Astrocyte of the hippocampus (primary cell): ENCODE data around the gene GDF15.

Experiments used
- DNase-seq: peaks from one replicate; pipeline ENCODE4 v3.0.0; 2011; ENCODE audit warnings: low read depth, low spot score

GDF15 gene

DNA sequence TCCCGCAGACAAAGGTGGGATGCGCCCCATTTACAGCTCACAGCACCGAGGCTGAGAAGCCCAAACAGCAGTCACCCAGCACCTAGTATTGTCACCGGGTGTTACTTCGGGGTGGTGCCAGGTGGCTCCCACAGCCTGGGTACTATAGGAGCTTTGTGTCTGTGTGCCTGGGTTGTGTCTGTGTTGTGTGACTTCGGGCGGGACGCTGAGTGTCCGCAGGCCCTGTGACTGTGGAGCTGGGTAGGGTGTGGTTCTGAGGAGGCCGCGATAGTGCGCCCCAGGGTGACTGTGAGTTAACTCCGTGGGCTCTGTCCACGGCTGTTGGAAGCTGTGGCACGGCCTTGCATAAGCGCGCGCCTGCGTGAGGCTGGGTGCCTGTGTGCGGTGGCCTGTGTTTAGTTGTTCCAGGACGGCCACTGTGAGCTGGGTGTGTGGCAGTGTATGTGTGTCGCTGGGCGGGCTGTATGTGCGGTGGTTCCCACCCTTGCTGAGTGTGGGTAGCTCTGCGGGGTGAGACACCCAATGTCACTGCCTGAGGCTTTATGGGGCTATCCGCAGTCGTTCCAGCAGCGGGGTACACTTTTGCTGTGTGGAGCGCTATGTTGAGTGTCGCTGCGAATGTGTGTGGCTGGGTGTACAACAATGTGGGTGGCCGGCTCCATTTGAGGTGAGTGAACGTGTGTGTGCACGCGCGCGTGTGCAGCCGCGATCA lies 32.7 kb downstream of the GDF15 start:
- no peak for DNase-seq

DNA sequence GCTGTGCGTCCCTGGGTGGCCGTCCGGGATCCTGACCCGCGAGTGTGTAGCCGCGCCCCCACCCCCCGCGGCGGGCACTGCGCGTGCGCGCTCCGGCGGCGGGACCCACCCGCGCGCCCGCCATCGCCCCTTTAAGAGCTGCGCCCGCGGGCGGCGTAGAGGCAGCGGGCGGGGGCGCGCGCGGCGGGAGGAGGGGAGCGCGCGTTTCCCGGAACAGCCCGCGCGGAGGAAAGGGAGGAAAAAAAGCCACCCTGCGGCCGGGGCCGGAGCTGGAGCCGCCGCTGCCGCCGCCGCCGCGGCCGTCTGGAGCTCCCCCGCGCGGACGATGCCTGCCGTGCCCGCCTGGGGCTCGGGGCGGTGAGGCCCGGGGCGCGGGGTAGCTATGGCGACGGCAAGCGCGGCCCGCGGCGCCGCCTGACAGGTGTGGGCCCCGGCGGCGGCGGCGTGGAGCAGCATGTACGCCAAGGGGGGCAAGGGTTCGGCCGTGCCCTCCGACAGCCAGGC lies 33.3 kb downstream of the GDF15 start, which contains the start of gene SSBP4:
SSBP4 (plus strand) TSS at position 204 of the 504 bp plus-strand sequence; CDS start at position 455, 251 bp downstream.
- peak; percentile 94 for DNase-seq

DNA sequence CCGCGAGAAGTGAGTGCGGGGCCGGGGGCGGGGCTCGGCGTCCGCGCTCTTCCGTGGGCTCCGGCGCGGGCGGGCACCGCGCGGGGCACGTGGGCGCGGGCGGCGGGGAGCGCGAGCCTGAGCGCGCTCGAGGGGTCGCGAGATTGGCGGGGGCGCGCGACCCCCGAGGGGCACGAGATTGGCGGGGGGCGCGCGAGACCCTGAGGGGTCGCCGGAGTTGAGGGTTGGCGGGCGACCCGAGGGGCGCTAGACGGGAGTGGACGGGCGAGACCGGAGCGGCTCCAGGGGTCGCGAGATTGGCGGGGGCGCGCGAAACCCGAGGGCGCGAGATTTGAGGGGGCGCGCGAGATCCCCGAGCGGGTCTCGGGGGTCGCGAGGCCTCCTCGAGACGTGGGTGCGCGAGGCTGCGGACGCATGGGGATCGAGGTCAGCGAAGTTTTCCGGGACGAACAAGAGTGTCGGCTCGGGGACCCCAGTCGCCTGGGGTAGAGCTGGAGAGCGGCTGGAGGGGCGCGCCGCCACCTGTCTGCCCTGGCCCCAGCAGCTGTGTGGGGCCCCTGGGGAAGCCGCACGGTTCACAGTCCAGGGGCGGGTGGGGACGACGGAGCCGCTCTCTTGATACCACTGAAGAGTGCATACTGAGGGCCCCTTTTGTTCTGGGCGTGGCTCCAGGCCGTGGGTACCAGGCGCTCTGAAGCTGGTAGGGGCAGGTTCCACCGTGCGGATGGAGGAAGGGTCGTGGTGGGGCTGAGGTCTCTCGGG lies 33.9 kb downstream of the GDF15 start:
- DNase-seq = peak; percentile 50

DNA sequence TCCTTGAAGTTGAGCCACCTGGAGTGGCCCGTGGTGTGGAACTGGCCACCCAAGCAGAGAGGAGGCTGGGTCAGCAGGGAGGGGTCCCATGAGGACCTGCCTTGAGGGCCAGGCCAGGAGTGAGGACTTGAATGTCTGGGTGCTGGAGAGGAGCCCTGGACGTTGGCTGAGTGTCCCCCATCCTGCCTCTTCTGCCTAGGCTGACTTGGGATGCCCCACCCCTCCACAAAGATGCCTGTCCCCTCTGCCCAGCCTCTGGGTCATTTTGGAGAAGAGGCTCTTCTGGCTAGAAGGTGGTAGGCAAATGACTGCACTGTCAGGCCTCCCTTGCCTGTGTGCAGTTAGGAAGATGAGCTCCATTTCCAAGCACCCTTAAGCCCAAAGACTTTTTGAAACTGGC lies 35.0 kb downstream of the GDF15 start:
- peak; percentile 1 for DNase-seq

GRCh38 chr19:18421371-18421959 lies 35.5 kb downstream of the GDF15 start:
- DNase-seq = peak; percentile 1

GRCh38 chr19:18422530-18423191 lies 36.7 kb downstream of the GDF15 start:
- DNase-seq = no peak

DNA sequence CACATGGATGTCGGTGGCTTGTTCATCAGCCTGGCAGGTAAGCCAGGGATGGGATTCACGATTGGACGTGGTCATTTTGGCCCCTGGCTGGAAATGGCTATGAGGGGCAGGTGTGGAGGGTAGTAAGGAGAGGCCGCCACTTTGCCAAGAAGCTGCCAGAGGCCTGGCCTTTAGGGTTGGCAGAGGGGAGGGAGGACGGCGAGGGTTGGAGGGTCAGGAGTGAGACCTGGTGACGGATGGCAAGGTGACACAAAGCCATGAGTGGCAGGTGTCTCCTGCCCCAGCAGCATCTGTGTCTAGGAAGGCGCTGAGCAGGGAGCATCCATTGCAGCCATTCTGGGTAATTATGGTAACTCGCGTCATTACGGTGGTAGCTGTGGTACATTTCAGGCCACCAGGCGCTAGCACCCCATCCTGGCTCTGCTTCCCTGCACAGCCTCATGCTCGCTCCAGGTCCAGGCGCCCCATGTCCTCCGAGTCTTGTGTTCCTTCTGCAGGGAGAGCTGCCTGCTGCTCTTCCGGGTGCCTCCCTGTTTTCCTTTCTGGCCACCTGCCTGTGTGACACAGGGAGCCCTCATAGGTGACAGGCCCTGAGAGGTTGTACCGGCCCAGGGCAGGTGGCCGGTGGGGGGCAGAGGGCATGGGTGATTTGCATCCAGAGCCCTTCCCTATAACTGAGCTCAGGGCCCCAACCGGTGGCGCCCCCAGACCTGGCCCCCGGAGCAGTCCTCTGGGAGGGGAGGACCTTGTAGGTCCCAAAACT lies 37.5 kb downstream of the GDF15 start:
- no peak for DNase-seq

DNA sequence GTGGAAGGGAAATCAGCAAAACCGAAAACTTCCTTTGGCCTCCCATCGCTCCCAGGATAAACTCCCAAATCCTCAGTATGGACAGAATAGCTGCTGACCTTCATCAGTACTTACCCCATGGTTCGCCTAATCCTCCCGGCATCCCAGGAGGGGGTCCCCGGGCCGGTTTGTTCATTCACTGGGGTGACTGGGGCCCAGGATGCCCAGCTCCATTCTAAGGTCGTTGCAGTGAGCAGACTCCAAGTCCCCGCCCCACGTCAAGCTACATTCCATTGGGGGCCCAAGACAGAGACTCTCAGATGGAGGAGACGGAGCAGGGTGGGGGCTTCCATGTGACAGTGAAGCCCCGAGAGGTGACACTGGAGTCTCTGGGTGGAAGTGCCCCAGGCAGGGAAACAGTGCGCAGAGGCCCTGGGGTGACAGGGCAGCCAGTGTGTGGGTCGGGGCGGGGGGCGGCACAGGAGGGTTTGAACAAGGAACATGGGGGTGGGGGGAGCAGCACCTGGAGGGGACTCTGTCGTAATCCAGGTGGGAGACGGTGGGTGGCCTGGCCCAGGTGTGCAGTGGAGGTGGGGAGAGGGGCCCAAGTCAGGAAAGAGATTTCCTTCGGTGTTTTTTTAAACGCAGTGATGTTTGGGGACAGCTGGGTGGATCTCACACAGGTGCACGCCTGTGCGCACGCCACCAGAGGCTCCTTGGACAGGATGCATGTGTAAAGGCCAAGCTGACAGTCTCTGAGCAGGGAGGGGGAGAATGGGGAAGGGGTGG lies 38.3 kb downstream of the GDF15 start:
- DNase-seq = no peak

GRCh38 chr19:18424890-18425514 lies 39.0 kb downstream of the GDF15 start:
- DNase-seq = no peak

- peak; percentile 71 for DNase-seq
These were observed 39.8 kb downstream of the GDF15 start for GRCh38 chr19:18425515-18426415.

DNA sequence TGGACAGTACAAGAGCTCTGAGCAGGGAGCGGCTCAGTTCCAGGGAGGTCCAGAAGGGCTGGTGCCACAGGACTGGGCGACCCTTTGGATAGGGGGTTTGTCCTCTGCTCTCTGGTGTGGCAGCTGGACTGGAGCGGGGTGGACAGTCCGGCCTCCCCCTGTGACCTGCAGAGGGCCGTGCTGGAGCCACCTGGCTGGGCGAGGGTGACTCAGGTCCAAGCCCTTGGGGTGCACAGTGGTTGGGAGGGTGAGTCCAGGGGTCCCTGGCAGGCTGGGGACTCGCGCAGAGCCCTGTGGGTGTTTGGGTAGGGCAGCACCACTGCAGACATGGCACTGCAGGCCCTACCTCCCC lies 40.4 kb downstream of the GDF15 start:
- DNase-seq = no peak

DNA sequence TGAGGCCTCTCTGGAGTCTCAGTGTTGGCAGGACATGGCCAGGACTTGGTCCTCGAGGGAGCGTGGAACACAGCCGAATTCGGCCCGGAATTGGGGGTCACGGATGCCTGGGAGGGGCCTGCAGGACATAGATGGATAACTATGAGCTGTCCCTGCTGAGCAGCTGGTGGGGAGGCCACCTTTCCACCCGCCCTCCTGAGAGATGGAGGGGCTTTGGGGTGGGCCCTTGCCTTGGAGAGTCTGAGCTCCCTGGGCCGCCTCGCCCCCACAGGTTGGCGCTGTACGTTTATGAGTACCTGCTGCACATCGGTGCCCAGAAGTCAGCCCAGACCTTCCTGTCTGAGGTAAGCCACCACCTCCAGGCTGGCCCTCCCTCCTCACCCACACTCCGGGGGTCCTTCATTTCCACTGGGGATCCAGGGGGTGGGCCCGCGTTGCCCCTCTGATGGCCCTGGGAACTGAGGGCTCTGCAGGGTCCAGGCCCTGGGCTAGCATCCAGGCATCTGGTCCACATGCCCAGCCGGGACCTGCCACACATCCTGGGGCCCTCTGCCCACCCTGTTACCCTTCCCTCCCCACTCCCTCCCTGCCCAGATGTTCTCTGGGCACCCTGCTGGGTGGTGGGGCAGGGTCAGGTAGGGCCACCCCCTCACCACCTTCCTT lies 41.3 kb downstream of the GDF15 start:
- no peak for DNase-seq

GRCh38 chr19:18427743-18428113 lies 41.8 kb downstream of the GDF15 start:
- DNase-seq = no peak

GRCh38 chr19:18428173-18428786 lies 42.3 kb downstream of the GDF15 start:
- no peak for DNase-seq

DNA sequence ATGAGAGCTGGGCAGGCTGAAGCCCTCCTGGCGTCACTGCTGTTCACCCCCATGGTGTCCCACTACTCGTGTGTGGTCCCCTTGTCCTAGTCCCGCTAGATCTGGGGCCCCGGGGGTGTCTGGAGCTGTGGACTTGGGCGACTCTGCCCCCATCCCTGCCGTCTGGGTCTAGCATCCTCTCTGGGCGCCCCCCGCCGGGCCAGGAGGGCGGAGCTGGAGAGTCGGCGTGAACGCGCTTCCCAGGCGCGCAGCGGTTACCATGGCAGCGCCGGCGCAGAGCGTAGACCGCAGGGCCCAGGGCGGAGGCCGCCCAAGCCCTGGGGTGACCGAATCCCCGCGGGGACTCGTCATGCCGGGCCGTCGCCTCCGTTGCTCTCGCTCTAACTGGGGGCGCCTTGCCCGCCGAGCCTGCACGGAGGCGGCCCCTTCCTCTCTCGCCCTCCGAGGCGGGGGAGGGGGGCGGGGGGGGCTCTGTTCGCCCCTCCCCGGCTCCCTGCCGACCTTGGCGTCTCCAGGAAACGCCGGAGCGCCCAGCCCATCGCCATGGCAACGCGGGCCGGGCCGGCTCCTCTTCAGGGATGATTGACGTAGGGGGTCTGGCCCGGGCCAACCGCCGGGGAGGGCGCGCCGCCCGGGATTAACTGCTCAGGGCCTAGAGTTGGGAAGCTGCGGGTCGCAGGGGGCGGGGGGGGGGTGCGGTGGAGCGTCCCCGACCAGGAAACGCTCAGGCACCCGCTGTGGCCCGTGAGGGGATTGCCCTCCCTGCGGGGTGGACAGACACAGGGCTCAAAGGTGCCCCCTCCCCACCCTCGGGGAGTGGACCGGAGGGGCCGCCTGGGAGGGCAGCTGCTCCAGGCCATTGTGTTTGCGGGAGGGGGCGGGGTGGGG lies 43.1 kb downstream of the GDF15 start:
- DNase-seq = peak; percentile 95

GRCh38 chr19:18429717-18430416 lies 43.9 kb downstream of the GDF15 start:
- DNase-seq = no peak
